ENCODE results near the gene RASD2.
A peak's percentile ranks its signal among the peaks of the same experiment; 100 is the strongest.

The RASD2 gene

GRCh38 chr22:35561796-35562526 lies 21.3 kb downstream of the RASD2 start:
- DNase-seq, result no peak

GRCh38 chr22:35563211-35563610 lies 22.6 kb downstream of the RASD2 start:
- no peak for DNase-seq

- no peak for DNase-seq
Measured at GRCh38 chr22:35564975-35565867, 24.6 kb downstream of the RASD2 start.

GRCh38 chr22:35567351-35568141 lies 26.9 kb downstream of the RASD2 start:
- no peak for DNase-seq

- DNase-seq, result no peak
Measured at GRCh38 chr22:35568751-35569739, 28.4 kb downstream of the RASD2 start.

GRCh38 chr22:35569916-35570315 lies 29.3 kb downstream of the RASD2 start:
- no peak for DNase-seq

- DNase-seq, result no peak
Measured at GRCh38 chr22:35570686-35571194, 30.1 kb downstream of the RASD2 start.

- no peak for DNase-seq
Measured at GRCh38 chr22:35572556-35572955, 31.9 kb downstream of the RASD2 start.

- no peak for DNase-seq
Measured at GRCh38 chr22:35575116-35575748, 34.6 kb downstream of the RASD2 start.

- no peak for DNase-seq
Measured at GRCh38 chr22:35576671-35577070, 36.0 kb downstream of the RASD2 start.

- DNase-seq, result no peak
Measured at GRCh38 chr22:35577799-35578659, 37.4 kb downstream of the RASD2 start.

- no peak for DNase-seq
Measured at GRCh38 chr22:35578836-35579575, 38.4 kb downstream of the RASD2 start.

- no peak for DNase-seq
Measured at GRCh38 chr22:35580351-35581022, 39.9 kb downstream of the RASD2 start.

GRCh38 chr22:35581023-35581413 lies 40.4 kb downstream of the RASD2 start:
- DNase-seq, result no peak

GRCh38 chr22:35582218-35582860 lies 41.7 kb downstream of the RASD2 start:
- no peak for DNase-seq

GRCh38 chr22:35582861-35583670 lies 42.4 kb downstream of the RASD2 start:
- peak; percentile 23 to 41 for DNase-seq

GRCh38 chr22:35586771-35587170 lies 46.1 kb downstream of the RASD2 start:
- no peak for DNase-seq
